Smooth muscle cell (in vitro differentiated cells): ENCODE data around the gene GNS. TPM values are rescaled to one million over a fixed set of nuclear protein-coding genes. Genes with fewer than 3 reads are reported as not detected.

ENCODE experiments used
- DNase-seq: peaks from one replicate; lab custom pipeline; 2025; ENCODE audit not compliant: unreplicated experiment; lab: John Stamatoyannopoulos, UW
- H2AFZ ChIP-seq: fragments of 200-600 bp; sonication (generic); 2 replicates; pipeline ENCODE4 v1.6.0; 2016; ENCODE audit warnings: antibody characterized with exemption, low read depth, mild to moderate bottlenecking
- H3F3A ChIP-seq: fragments of 200-600 bp; sonication (generic); 2 replicates; pipeline ENCODE4 v1.6.0; 2017; ENCODE audit warnings: antibody characterized with exemption, low read depth
- H3K27ac ChIP-seq: fragments of 200-600 bp; sonication (generic); 2 replicates; pipeline ENCODE4 v1.5.1; 2016; ENCODE audit warnings: low read depth, mild to moderate bottlenecking
- H3K27me3 ChIP-seq: fragments of 200-600 bp; sonication (generic); 2 replicates; pipeline ENCODE4 v1.6.1; 2016; ENCODE audit warnings: low read depth, mild to moderate bottlenecking
- H3K36me3 ChIP-seq: fragments of 200-600 bp; sonication (generic); 2 replicates; pipeline ENCODE4 v1.5.1; 2016; ENCODE audit warnings: low read depth
- H3K4me1 ChIP-seq: fragments of 200-600 bp; sonication (generic); 2 replicates; pipeline ENCODE4 v1.5.1; 2016; ENCODE audit warnings: low read depth
- H3K4me2 ChIP-seq: fragments of 200-600 bp; sonication (generic); 2 replicates; pipeline ENCODE4 v1.6.0; 2016; ENCODE audit warnings: mild to moderate bottlenecking
- H3K4me3 ChIP-seq: fragments of 200-600 bp; sonication (generic); 2 replicates; pipeline ENCODE4 v1.5.1; 2016; ENCODE audit warnings: mild to moderate bottlenecking
- H3K79me2 ChIP-seq: fragments of 200-600 bp; sonication (generic); 2 replicates; pipeline ENCODE4 v1.6.0; 2016; ENCODE audit warnings: low read depth, mild to moderate bottlenecking
- H3K9ac ChIP-seq: fragments of 200-600 bp; sonication (generic); 2 replicates; pipeline ENCODE4 v1.6.0; 2016; ENCODE audit warnings: low read depth
- H3K9me3 ChIP-seq: fragments of 200-600 bp; sonication (generic); replicated peaks from 2 replicates; pipeline ENCODE4 v1.5.1; 2016; ENCODE audit warnings: low read depth
- H4K20me1 ChIP-seq: fragments of 200-600 bp; sonication (generic); 2 replicates; pipeline ENCODE4 v1.6.0; 2016; ENCODE audit warnings: low read depth
- CTCF ChIP-seq: fragments of 200-600 bp; sonication (generic); IDR thresholded peaks from 2 replicates; pipeline ENCODE4 v1.5.1; 2017; ENCODE audit warnings: borderline replicate concordance, mild to moderate bottlenecking, antibody characterized with exemption; ENCODE audit not compliant: insufficient read depth, poor library complexity, severe bottlenecking
- WGBS: methylation state at CpG from one replicate; pipeline ENCODE4 v1.1.7; 2016; ENCODE audit warnings: low lambda C conversion rate; 5-methylcytosine and 5-hydroxymethylcytosine counted together
- polyA plus RNA-seq: library from polyadenylated mRNA; unstranded; fragments of >200 nt; fragmentation: Nextera tagmentation; extraction: Ambion mirVana; gene quantifications from 2 replicates; pipeline ENCODE4 v1.2.1, GENCODE V29; 2016
- total RNA-seq: library from RNA; depleted of rRNA; stranded (reverse); fragments of >200 nt; gene quantifications from 2 replicates; pipeline ENCODE4 v1.2.3, GENCODE V29; 2014

The GNS gene
- total and polyA plus RNA-seq, 2 experiments from 2014 or later = 36.4 to 64.9 TPM

- Histone ChIP-seq H3K9me3 (no peaks in the 10 kb centered on the region), H2AFZ (no peak overlapping the region), H3F3A (no peaks in the 10 kb centered on the region), H3K4me2 (no peak overlapping the region), H3K9ac (no peak overlapping the region), H3K27me3 (no peaks in the 10 kb centered on the region), H3K4me3 (no peak overlapping the region), H3K27ac (no peak overlapping the region), H3K36me3 (peaks cover 4% of the 10 kb centered on the region), H3K4me1 (no peaks in the 10 kb centered on the region), H3K79me2 (no peaks in the 10 kb centered on the region), H4K20me1 (no peaks in the 10 kb centered on the region)
- 95% methylated on average over 1 of the region's 1 CpG for WGBS
- TF ChIP-seq CTCF = no peak
- no peak for DNase-seq
Measured at GRCh38 chr12:64720884-64721283, 38.3 kb downstream of the GNS start.

- Histone ChIP-seq H3K4me1 (no peaks in the 10 kb centered on the region), H3K79me2 (no peaks in the 10 kb centered on the region), H2AFZ (no peak overlapping the region), H3K36me3 (peaks cover 6% of the 10 kb centered on the region), H3K9ac (no peak overlapping the region), H3F3A (no peaks in the 10 kb centered on the region), H3K9me3 (no peaks in the 10 kb centered on the region), H3K4me2 (no peak overlapping the region), H3K4me3 (no peak overlapping the region), H3K27ac (no peak overlapping the region), H4K20me1 (no peaks in the 10 kb centered on the region), H3K27me3 (no peaks in the 10 kb centered on the region)
- WGBS = 97% methylated on average over 1 of the region's 1 CpG
- no peak for DNase-seq
- TF ChIP-seq CTCF = no peak
Measured at GRCh38 chr12:64718649-64719048, 40.6 kb downstream of the GNS start.

GRCh38 chr12:64716839-64717455 lies 42.3 kb downstream of the GNS start:
- Histone ChIP-seq H3K27ac (no peak overlapping the region), H4K20me1 (no peaks in the 10 kb centered on the region)
- no peak for TF ChIP-seq CTCF

GRCh38 chr12:64716371-64716770 lies 42.8 kb downstream of the GNS start:
- DNase-seq = no peak
- H3K4me3 ChIP-seq = no peak overlapping the region
- no peaks in the 10 kb centered on the region for H3K9me3 ChIP-seq
- H3K36me3 ChIP-seq = peaks cover 6% of the 10 kb centered on the region
- H3F3A ChIP-seq = no peaks in the 10 kb centered on the region
- 95% methylated on average over 4 of the region's 4 CpGs for WGBS
- no peak overlapping the region for H3K9ac ChIP-seq
- H3K79me2 ChIP-seq = no peaks in the 10 kb centered on the region
- H2AFZ ChIP-seq = no peak overlapping the region
- H3K4me2 ChIP-seq = no peak overlapping the region
- H3K4me1 ChIP-seq = no peaks in the 10 kb centered on the region
- H3K27me3 ChIP-seq = no peaks in the 10 kb centered on the region
- no peaks in the 10 kb centered on the region for H4K20me1 ChIP-seq
- TF ChIP-seq CTCF = no peak
- H3K27ac ChIP-seq = no peak overlapping the region

More at GRCh38 chr12:64716839-64717455, 42.3 kb downstream of the GNS start:
- WGBS = 91% methylated on average over 6 of the region's 6 CpGs
- Histone ChIP-seq H3K4me1 (no peaks in the 10 kb centered on the region), H3K9ac (no peak overlapping the region), H2AFZ (no peak overlapping the region), H3K27me3 (no peaks in the 10 kb centered on the region), H3K36me3 (peaks cover 6% of the 10 kb centered on the region), H3K79me2 (no peaks in the 10 kb centered on the region), H3F3A (no peaks in the 10 kb centered on the region), H3K4me2 (no peak overlapping the region), H3K9me3 (no peaks in the 10 kb centered on the region), H3K4me3 (no peak overlapping the region)
- no peak for DNase-seq
